CD4-positive, alpha-beta T cell treated with Interleukin-2 at 100 ng/mL for 4 hours (primary cell): Measurements from ENCODE around the gene SNAP91.
"Not testable (repeated sequence)": the region's sequence is repeated elsewhere in the genome, so short reads cannot be mapped to it uniquely, and the experiment has no call there.

Experiments
- DNase-seq: peaks from one replicate; pipeline ENCODE4 v3.0.0-alpha.2; 2020; ENCODE audit warnings: low spot score

SNAP91 gene

GRCh38 chr6:83633149-83633548, 75.8 kb downstream of the SNAP91 start:
- no peak for DNase-seq

GRCh38 chr6:83629908-83630307, 79.0 kb downstream of the SNAP91 start:
- DNase-seq: not testable (repeated sequence)

- no peak for DNase-seq
These were observed 93.6 kb downstream of the SNAP91 start for GRCh38 chr6:83615025-83615999.

DNA sequence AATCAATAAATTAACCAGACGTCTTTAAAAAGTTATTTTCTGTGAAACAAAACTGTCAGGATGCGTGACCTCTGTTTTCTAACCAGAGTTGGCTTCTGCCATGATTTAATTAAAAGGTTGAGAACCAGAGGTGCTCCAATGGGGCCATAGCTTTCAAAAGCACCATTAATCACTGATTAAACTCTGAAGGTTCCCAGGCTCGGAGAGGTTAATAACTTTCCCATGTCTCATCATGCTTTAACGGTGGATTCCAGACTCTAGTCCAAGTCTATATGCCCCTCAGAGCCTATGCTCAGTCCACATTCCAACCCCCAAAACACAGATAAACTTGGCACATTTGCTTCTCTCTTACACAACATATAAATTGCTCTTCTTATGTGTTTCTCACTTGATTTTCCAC, 95.5 kb downstream of the SNAP91 start:
- no peak for DNase-seq

- no peak for DNase-seq
These were observed 99.7 kb downstream of the SNAP91 start for GRCh38 chr6:83609248-83609647.

DNA sequence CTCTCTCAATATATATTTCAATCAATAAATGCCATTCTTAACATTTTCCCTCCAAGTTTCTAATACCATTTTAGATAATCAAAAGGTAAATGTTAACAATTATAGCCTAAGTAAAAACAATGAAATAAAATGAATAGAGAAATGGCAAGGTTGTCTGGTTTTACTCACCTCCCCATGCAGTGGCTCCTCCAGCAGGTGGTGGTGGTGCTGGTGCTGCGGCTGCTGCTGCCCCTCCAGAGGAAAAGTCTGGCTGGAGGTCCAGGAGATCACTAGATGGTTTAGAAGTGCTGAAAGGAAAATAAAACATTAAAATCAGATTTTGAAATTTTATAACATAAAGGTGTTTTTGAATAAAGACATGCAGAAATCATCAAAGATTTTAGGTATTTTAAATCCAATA, 103.4 kb downstream of the SNAP91 start:
- no peak for DNase-seq

DNA sequence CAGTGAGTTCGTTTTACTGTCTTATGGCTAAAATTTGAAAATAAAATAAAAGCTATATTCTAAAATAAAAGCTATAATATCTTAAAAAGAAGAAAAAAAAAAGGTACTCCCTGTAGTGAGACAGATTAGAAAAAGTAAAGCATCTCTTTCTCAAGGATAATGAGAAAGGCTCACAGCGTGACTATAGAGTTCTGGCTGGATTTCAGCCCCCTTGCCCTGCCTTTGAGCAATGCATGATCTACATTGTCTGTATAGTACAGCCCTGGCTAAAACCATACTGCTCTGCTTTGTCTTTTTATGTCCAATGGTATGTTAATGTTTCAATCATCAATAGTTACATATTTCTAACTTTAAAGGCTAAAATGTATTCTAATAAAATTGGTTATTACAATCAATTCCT, 105.3 kb downstream of the SNAP91 start:
- DNase-seq: no peak

DNA sequence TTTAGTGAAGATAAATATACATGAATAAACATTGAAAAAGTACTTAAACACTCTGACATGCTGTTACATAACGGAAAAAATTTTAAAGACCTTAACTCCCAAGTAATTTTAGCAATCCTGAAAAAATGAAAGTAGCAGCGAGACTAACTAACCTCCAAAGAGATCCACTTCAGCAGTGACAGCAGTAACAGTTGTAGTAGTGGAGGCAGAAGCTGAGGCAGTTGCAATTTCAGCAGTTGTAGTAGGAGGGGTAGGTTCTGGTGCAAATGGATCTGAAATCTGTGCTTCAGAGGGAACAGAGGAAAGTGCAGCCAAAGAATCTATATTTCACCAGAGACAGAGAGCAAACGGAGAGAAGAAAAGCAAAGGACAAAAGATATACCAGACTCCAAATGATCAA, 107.8 kb downstream of the SNAP91 start:
- DNase-seq: no peak

- DNase-seq: no peak
These were observed 108.4 kb downstream of the SNAP91 start for GRCh38 chr6:83600459-83600858.

DNA sequence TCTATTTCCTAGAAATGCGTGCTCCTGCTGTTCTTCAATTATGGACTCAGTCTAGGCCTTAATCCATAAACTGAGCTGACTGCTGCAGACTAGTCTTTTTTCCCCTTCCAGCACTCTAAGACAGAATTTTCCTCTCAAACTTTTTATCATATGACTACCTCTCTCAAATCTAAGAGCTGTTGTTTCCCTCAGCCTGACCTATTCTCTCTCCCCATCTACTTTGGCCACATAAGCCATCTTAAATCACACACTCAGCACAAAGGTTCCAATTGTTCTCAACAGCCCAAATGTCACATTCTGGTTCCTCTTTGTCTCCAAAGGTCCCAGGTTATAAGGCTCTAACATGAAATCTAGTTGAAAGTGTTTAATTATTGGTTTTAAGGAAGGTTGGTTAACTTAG, 111.4 kb downstream of the SNAP91 start:
- DNase-seq: no peak

- no peak for DNase-seq
These were observed 111.8 kb downstream of the SNAP91 start for GRCh38 chr6:83597051-83597450.

- DNase-seq: no peak
These were observed 114.0 kb downstream of the SNAP91 start for GRCh38 chr6:83594941-83595340.

DNA sequence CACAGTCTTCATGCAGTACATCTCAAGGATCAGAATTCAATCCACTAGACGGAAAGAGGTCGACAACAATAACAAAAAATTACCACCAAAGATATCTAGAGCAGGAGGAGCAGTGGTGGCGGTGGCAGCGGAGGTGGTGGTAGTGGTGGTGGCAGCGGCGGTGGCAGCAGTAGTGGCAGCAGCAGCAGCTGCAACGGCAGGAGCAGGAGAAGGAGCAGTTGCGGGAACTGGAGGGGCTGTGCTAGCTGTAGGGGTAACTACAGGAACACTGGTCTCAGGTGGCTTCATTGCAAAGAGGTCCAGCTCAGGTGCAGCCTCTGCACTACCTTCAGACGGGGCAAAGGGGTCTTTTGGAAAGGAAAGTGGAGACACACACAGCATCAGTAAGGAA, 115.5 kb downstream of the SNAP91 start:
- DNase-seq: no peak

GRCh38 chr6:83592770-83593394, 116.0 kb downstream of the SNAP91 start:
- DNase-seq: no peak

- no peak for DNase-seq
These were observed 118.5 kb downstream of the SNAP91 start for GRCh38 chr6:83590416-83590815.

DNA sequence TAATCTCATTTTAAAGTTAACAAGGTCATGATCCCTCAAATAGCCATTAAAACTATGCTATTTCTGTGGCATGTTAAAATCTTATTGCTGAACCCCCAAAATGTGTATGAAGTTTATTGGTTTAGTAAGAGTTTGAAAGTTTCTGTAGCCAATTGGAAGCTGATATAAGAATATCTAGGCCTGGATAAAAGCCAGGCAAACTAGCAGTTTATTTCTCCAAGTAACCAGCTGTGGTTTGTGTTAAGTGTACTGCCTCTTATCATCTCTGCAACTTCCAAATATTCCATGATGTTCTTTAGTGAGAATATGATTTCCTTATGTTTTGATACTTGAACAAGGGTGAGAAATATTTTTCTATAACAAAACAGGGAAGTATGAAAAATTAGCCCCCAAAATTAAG, 119.8 kb downstream of the SNAP91 start:
- no peak for DNase-seq

DNA sequence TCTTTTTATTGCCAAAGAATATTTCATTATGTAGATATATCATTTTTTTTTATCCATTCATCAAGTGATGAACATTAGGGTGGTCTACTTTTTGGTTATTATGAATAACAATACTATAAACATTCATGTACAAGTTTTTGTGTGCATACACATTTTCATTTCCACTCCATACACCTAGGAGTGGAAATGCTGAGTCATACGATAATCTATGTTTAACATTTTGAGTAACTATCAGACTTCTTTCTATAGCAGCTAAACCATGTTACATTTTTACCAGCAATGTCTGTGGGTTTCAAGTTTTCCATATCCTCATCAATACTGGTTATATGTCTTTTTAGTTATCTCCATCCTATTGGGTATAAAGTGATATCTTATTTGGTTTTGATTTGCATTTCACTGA, 130.8 kb downstream of the SNAP91 start:
- DNase-seq: no peak

- no peak for DNase-seq
These were observed 134.1 kb downstream of the SNAP91 start for GRCh38 chr6:83574783-83575182.

- not testable (repeated sequence) for DNase-seq
These were observed 137.2 kb downstream of the SNAP91 start for GRCh38 chr6:83571663-83572185.

DNA sequence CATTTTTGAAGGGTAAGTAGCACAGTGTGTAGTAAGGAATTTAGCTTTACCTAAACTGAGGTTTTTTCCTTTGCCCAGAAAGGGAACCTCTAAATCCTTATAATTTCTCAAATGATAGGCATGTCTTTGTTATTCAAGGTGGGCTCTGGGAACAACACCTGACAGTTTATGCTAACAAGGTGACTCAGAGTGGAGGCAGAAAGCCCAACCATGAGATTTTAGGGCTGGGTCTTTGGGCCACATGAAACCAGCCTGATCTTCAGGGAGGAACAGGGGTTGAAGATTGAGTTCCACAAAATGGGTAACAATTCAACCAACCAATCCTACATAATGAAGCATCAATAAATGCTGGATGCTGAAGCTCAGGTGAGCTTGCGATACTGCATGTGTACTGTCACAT, 149.9 kb downstream of the SNAP91 start:
- no peak for DNase-seq

GRCh38 chr6:83556871-83557270, 152.0 kb downstream of the SNAP91 start:
- DNase-seq: no peak

DNA sequence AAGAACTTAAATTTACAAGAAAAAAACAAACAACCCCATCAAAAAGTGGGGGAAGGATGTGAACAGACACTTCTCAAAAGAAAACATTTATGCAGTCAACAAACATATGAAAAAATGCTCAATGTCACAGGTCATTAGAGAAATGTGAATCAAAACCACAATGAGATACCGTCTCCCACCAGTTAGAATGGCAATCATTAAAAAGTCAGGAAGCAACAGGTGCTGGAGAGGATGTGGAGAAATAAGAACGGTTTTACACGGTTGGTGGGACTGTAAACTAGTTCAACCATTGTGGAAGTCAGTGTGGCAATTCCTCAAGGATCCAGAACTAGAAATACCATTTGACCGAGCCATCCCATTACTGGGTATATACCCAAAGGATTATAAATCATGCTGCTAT, 157.2 kb downstream of the SNAP91 start:
- DNase-seq: not testable (repeated sequence)

DNA sequence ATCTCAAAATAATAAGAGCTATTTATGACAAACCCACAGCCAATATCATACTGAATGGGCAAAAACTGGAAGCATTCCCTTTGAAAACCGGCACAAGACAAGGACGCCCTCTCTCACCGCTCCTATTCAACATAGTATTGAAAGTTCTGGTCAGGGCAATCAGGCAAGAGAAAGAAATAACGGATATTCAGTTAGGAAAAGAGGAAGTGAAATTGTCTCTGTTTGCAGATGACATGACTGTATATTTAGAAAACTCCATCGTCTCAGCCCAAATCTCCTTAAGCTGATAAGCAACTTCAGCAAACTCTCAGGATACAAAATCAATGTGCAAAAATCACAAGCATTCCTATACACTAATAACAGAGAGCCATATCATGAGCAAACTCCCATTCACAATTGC, 158.4 kb downstream of the SNAP91 start:
- not testable (repeated sequence) for DNase-seq
